G401.6 (cell line): ENCODE measurements around the gene SYK.
A peak's percentile ranks its signal among the peaks of the same experiment; 100 is the strongest.
"Not testable (repeated sequence)": the region's sequence is repeated elsewhere in the genome, so short reads cannot be mapped to it uniquely, and the experiment has no call there.

Experiments
- FAIRE-seq: peaks from 2 replicates; lab custom pipeline; 2012; peaks lifted over from hg19 to GRCh38; lab: Jason Lieb, UNC

SYK gene

DNA sequence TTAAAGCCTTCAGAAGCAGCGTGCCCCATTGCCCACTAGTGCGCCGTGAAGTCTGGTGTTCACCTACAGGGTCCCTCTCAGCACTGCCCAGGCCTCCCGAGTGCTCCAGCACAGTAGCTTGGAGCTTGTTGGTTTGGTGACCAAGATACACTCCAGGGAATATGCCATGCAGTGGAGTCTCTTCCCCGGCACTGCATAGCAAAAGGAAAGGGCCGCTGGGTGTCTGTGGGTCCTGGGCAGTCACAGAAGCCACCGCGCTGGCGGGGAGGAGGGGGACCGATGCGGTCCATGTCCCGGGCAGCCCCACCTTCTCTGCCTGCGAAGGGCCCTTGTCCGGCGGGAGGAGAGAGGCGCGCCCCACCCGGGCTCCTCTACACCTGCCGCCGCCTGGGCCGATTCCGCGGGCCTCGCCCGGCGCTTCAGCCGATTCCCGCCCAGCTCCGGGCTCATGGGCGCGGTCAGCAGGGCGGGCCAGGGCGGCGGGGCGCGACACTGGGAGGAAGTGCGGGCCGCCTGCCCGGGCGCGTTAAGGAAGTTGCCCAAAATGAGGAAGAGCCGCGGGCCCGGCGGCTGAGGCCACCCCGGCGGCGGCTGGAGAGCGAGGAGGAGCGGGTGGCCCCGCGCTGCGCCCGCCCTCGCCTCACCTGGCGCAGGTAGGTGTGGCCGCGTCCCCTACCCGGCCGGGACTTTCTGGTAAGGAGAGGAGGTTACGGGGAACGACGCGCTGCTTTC is at the start of gene SYK:
TSS of gene SYK (plus strand) at position 579 of the 732 bp plus-strand sequence. CDS start 42,080 bp downstream, outside the sequence.
- FAIRE-seq = no peak

DNA sequence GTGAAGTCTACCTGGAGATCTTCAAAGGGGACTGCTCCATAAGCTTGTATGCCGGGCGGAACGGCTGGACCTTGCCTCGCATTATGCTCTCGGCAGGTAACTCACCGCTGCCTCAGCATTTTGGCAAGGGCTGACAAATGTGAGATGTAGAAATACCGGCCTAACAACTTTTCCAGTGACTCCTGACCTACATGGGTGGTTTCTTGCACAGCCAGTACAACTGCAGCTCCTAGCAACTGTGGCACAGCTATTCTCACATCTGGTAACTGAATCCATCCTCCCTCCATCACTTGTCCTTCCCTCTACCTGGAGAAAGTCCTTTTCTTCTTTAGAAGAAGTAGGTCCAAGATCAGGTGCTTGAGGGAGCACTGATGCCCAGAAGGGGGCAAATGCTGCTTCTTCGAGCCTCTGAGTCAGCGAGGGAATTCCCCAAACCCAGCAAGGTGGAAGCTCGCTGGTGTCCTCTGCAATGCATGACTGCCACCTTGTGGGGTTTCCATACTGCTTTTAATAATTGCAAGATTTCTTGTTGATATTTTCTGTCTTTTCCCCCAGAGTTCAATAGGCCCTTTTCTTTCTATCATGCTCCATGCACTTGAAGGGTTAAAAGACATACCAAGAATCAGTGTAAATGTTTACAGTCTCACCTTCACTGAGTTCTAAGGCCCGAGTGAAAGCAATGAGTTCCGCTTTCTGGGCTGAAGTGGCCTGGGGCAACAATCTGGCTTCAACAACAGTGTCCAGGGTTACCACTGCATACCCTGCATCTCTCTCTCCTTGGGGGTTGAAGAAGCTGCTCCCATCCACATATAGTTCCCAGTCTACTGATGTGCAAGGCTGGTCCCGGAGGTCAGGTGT is 45.9 kb upstream of the SYK start:
- FAIRE-seq = not testable (repeated sequence)

DNA sequence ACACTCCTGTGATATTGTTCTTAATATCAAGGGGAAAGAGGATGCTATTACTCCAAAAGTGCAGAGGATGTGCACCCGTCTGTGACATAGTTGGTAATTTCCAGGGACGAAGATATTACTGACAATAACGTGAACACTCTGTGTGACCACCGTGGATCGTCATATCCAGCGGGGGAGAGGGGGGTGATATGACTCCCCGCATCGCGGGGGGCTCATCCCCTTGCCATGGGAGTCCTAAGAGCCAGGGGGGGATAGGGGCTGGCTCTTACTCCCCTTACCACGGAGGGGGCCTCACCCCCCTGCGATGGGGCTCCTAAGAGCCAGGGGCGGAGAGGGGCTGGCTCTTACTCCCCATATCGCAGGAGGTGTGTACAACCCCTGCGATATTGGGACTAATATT is 41.0 kb upstream of the SYK start:
- not testable (repeated sequence) for FAIRE-seq

DNA sequence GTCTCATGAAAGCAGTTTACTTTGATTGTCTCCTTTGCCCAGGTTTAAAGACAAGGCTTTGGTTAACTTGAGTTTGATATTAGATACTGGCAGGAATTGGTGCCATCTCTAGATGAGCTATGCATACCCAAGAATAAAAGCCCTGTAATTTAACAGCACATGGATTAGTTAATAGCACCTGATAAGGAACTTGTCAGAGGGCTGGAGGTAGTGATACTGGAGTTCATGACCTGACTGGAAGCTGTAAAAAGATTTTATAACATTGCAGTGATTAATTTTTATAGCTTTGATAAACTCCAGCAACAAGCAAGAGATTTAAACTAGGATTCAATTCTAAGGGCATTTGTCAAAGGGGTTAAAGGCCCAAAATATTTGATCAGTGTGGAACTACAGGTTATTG is 34.9 kb upstream of the SYK start:
- no peak for FAIRE-seq

DNA sequence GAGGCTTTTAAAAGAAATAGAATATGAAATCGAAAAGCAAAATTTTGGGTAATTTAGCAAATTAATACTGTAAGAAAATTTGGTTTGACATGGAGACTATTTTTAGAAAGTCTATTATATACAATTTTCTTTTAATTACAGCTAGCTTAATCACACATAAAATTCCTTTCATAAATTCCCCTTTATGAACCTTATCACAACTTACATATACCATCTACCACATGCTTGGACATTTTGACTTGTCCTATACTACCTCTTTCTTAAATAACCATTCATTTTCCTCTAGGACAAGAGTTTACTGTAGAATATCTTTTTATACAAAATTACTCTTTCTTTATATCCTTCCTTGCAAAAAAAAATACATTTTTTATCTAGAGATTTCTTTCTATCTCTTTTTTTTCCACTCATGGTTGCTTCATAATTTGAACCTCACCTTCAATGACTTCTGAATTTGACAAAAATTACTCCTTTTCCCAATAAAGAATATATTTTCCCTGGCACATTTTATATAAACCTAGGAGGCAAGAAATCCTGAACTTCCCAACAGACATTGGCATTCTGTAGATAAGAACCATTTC is 34.0 kb upstream of the SYK start:
- no peak for FAIRE-seq

DNA sequence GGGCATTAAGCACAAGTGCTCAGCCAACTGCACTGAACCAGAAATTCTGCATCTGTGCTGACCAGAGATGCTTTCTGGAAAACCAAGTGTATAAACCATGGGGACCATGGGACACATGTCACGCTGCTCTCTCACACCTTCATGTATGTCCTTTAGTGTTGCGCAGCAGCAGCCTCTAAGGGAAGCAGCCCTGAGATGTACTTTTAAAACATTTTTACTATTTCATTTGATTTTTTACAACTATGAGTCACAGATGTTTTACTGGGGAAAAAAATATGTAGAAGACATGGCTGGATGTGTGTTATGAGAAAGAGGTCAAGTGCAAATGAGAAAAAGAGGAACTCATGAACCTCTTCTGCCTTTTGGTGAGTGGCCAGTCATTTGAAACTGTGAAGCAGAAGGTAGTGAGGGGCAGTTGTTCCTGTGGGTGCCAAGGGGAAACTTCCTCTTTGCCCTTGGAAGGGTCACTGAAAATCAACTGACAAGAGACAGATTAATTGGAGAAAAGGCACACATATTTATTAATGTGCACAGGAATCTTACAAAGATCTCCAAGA is 31.4 kb upstream of the SYK start:
- no peak for FAIRE-seq

DNA sequence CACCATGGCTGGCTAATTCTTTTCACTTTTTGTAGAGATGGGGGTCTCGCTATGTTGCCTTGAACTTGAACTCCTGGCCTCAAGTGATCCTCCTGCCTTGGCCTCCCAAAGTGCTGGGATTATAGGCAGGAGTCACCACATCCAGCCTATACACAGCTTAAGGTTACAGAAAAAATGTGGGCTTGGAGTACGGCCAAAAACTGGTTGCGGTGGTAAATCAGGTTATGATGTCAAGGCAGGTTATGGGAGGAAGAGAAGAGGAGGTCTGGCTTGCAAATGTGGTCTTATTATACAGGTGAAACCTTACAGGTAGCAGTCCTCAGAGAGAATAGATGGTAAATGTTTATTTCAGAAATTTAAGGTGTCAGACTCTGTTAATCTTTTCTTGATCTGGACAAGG is 30.7 kb upstream of the SYK start:
- FAIRE-seq = no peak

DNA sequence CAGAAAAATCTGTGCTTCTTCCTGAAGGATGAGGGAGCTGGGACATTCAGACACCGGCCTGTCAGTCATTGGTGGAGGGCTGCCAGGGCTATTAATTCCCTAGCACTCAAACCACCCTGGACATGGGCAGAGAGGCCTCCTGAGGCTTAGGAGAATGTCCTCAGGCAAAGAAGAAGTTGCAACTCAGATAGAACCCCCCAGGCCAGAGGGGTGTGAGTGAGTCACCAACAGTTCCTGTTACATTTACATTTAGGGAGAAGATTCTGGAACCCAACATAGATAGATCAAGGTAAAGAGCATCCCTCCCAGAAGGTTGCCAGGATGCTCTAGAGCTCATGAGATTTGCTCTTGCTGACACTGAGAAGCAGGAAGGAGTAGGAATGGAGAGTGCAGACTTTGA is 29.2 kb upstream of the SYK start:
- FAIRE-seq = no peak

DNA sequence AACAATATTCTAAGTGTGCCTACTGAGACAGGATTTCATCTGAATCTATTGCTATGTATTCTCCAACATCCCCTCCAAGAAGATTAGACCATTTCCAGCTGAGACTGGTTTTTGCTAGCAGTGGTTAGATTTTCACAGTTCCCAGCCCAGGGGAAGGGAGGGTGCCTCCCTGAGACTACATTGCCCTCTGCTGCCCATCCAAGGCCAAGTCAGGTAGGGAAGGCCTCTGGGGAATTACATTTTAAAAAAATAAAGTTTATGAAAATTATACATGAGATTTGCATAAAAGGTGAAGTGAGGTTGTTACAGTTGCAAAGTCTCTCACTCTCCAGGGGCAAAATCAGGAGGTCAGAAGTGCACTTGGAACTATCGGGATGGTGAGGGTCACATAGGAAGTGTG is 28.0 kb upstream of the SYK start:
- no peak for FAIRE-seq

DNA sequence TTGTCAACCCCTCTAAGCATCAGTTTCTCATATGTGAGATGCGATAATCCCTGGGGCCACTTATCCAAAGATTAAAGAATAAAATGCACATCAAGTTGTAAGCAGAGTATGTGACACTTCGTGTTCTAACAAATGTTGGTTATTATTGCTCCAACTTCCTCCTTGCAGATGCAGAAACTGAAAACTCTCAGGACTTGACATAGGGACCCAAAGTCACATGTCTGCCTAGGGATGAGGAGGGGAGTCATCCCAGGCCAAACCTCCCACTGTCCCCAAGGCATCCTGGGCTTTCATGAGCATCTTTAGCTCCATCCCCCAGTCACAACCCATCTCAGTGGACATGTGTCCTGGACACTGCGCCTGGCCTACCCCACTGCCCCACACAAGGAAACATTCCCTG is 27.5 kb upstream of the SYK start:
- no peak for FAIRE-seq

DNA sequence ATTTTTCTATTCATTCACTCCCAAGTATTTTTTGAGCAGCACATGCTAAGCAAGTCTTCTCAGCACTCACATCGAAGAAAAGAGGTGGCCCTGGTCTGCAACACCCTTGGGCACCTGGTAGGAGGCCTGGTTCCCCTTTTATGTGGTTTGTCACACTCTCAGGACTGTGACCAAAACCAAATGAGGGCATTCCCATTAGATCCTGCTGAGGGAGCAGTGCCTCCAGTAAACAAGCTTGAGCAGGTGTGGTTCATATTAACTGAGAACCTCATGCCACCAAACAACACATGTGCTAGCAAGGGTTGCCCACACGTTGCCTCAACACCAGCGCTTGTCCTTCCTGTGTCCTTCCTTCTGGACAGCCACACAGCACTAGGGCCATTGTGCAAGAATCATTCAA is 26.9 kb upstream of the SYK start:
- no peak for FAIRE-seq

DNA sequence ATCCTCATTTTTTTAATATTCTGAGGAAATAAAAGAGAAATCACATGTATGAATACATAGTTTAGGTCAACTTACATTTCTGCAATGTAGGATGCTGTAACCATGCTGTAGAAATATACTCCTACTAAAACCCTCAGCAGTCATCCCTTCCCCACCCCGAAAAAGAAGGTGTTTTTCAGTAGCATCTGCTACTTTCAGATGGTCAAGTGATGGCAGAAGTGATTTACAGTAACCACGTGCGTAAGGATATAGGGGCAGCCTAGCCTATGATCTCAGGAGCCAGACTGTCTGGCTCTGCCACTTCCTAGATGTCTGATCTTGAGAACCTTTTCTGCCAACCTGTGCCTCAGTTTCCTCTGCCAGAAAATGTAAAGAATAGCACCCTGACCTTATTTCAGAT is 26.0 kb upstream of the SYK start:
- no peak for FAIRE-seq

DNA sequence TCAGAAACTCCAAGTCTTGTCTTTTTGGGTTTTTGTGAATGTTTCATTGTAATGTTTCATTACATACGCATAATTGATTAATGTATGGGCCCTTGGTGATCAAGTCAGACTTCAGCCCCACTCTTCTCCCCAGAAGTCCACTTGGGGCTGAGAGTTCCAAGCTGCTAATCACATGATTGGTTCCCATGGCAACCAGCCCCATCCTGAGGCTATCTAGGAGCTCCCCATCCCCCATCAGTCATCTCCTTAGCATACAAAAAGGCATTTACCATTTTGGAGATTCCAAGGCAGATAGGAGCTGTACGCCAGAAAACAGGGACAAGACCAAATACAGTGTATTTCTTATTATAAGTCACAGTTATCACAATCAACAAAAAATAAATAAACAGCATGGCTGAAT is 22.9 kb upstream of the SYK start:
- no peak for FAIRE-seq

DNA sequence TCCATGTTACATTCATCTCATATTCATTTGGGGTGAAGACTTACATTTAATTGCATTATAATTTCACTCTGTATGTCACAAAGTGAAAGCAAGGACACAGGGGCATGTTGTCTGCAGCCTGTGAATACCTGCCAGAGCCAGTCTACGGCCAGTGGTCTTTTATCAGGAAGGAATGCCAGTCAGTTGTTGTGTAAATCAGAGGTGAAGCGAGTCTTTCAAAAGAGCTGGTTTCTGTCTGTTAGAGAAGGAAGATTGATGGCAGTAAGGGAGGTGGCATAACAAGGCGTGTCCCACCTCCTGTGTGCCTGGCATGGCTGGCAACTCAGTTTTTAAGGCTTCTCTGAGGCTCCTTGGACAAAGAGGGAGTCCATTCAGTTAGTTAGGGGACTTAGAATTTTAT is 18.1 kb upstream of the SYK start:
- no peak for FAIRE-seq

DNA sequence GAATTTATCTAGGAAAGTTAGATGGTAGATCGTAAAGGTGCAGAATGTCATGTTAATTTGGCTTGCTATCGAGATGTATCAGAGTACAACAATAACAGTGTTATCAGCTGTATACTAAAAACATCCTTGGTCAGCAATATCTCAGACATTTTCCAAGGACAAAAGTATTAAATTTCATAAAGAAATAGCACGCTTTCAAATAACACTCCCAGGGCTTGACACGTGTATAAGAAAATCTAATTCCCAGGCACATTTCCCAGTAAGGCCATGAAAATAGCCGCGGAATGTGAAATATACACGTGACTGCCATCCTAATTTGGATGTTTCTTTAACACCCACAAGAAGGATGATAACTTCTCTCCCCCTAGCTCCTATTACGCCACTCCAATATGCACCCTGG is 17.7 kb upstream of the SYK start:
- FAIRE-seq = no peak

DNA sequence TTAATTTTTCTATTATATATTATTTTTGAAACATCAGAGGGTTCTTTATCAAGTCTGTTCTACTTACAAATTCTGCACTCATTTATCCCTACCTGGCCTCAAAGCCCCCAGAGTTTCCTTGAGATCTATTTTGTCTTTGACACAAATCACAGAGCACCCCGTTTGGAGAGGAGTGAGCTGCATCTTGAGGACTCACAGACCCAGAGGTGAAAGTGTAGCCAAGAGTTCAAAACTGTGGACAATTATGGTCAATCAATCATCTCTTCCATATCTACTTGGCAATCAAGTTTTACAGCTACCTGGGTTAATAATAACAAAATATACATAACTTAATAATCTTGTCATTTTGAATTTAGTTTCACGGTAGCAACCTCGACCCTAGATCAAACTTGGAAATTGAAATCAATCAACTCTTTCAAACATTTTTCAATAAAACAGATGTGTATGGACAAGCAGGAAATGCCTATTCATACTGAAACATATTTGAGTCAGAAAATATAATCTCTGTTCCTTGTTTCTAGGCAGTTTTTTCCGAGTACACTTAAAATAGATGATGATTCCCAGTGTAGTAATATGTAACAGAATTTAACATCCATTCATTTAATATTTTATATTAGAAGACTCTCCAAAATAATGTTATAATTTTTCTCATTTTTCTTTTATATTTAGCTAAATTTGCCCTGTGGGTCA is 13.7 kb upstream of the SYK start:
- FAIRE-seq = no peak

DNA sequence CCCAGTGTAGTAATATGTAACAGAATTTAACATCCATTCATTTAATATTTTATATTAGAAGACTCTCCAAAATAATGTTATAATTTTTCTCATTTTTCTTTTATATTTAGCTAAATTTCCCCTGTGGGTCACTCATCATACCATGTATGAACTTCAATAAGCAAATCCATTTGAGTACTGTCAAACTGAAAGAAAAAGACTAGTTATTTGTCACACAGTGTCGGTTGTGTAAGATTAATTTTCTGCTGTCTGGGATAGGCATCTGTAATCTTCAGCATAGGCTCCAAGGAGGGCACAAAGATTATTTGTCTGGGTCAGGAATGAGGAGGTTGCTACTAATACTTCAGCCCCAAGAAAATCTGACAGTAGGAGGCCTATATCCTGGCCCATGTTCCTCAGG is 13.1 kb upstream of the SYK start:
- peak; percentile 3 for FAIRE-seq

DNA sequence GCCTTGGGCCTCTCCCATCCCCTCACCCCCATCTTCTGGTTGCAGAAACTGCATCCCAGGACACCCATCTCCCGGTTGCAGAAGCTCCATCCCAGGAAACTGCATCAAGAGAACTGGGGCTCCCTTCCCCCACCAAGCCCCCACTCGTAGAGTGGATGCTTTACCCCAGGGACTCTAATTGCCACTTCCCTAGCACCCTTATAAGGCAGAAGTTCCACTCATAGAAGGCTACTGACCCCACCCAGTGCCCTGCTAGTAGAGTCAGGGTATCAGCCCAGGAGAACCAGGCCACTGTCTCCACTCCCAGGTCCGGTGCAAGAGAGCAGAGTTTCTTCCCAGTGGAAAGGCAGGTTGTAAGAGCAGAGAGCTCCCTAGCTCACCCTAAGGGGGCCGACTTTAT is 12.2 kb upstream of the SYK start:
- no peak for FAIRE-seq

DNA sequence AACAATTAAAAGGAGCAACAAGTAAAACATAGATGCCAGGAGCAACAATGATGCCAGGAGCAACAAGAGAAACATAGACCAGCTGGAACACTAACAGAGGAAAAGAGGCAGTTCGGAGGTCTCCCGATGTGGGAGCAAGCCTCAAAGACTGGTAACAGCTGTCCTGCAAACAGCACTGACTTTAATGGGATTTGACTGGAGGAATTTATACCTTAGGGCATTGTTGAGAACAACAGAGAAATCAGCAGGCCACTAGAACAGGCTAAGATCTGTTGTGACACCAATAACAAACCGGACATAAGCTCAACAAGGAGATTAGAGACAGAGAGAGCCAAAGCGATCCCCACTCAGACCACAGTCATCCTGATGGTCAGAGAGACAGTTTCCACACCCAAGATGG is 11.8 kb upstream of the SYK start:
- FAIRE-seq = no peak

DNA sequence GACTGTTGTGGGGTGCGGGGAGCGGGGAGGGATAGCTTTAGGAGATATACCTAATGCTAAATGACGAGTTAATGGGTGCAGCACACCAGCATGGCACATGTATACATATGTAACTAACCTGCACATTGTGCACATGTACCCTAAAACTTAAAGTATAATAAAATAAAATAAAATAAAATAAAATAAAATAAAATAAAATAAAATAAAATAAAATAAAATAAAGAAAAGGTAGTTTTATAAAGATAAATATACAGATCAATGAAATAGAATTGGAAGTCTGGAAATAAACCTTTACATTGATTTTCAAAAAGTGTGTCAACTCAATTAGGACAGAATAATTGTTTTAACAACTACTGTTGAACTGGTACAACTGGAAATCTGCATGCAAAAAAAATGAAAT is 8.6 kb upstream of the SYK start:
- not testable (repeated sequence) for FAIRE-seq

DNA sequence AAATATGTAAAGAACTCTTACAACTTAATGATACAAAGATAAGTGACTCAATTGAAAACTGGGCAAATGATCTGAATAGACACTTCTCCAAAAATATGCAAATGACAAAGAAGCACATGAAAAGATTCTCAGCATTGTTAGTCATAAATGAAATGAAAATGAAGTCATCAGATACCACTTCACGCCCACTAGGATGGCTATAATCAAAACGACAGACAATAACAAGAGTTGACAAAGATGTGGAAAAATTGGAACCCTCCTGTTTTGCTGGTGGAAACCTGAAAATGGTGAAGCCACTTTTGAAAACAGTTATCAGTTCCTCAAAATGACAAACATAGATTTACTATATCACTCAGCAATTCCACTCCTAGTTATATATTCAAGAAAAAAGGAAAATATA is 7.9 kb upstream of the SYK start:
- FAIRE-seq = no peak

DNA sequence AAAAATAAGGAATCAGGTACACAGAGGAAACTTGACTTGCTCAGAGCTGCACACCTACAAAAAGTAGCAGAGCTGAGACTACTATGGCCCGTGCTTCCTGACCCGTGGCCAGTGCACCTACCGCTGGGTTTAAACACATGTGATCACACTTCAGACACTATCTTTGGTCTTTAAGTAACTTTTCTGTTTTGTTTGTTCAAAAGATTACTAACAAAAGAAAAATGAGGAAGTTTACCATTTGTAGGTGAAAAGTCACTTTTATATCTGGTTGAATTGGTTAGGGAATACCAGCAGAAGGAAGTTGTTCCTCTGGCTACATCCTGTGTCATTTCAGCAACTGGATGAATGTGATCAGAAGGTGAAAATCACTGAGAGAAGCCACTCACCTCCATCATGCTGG is 6.5 kb upstream of the SYK start:
- no peak for FAIRE-seq
